ENCODE measurements around the gene PARS2.
A peak's percentile ranks its signal among the peaks of the same experiment; 100 is the strongest.

The PARS2 gene

GRCh38 chr1:54811066-54811465 lies 46.7 kb upstream of the PARS2 start:
- DNase-seq, result no peak
- no peaks in the 10 kb centered on the region for H3K4me1 ChIP-seq
- intact Hi-C loops (cut with DNase I; ENCODE audit: low total_unique reads), result loop anchor here (10.0 kb wide), 1 partner anchor 306 kb away; no protein-coding TSS in a partner anchor
- H3K27ac ChIP-seq, result no peak overlapping the region
- H3K4me3 ChIP-seq, result no peak overlapping the region
- no peaks in the 10 kb centered on the region for H3K36me3 ChIP-seq
- no peak for TF ChIP-seq CTCF (IDR thresholded peaks at IDR 0.05)
- H3K9me3 ChIP-seq, result no peaks in the 10 kb centered on the region
- peaks cover 0 to 15% of the 10 kb centered on the region in 2 donors for H3K27me3 ChIP-seq

- Histone ChIP-seq H3K27me3 (peaks cover 0 to 13% of the 10 kb centered on the region in 2 donors), H3K4me3 (no peak overlapping the region), H3K36me3 (no peaks in the 10 kb centered on the region), H3K27ac (no peak overlapping the region), H3K4me1 (no peaks in the 10 kb centered on the region), H3K9me3 (no peaks in the 10 kb centered on the region)
- TF ChIP-seq CTCF (IDR thresholded peaks at IDR 0.05), result peak; percentile 78 to 84
- DNase-seq, result peak in 1 of 2 donors; percentile 39
- intact Hi-C loops (cut with DNase I; ENCODE audit: low total_unique reads), result loop anchor here (10.0 kb wide), 1 partner anchor 306 kb away; no protein-coding TSS in a partner anchor
Observed at GRCh38 chr1:54810153-54810942, 46.0 kb upstream of the PARS2 start.

- no peak for TF ChIP-seq CTCF (IDR thresholded peaks at IDR 0.05)
- peaks cover 0 to 12% of the 10 kb centered on the region in 2 donors for H3K27me3 ChIP-seq
- H3K9me3 ChIP-seq, result no peaks in the 10 kb centered on the region
- peaks cover 0 to 4% (median 2%) of the 10 kb centered on the region in 4 donors for H3K4me1 ChIP-seq
- no peak overlapping the region for H3K27ac ChIP-seq
- intact Hi-C loops (cut with DNase I; ENCODE audit: low total_unique reads), result loop anchor here (10.0 kb wide), 2 partner anchors 305 to 715 kb away; no protein-coding TSS in a partner anchor
- H3K4me3 ChIP-seq, result no peak overlapping the region
- DNase-seq, result peak in 1 of 2 donors; percentile 40
- H3K36me3 ChIP-seq, result no peaks in the 10 kb centered on the region
Observed at GRCh38 chr1:54809496-54810074, 45.3 kb upstream of the PARS2 start.

GRCh38 chr1:54808443-54809207 lies 44.3 kb upstream of the PARS2 start:
- TF ChIP-seq CTCF (IDR thresholded peaks at IDR 0.05), result no peak
- intact Hi-C loops (cut with DNase I; ENCODE audit: low total_unique reads), result loop anchor here (10.0 kb wide), 1 partner anchor 714 kb away; no protein-coding TSS in a partner anchor
- H3K27me3 ChIP-seq, result peaks cover 0 to 6% of the 10 kb centered on the region in 2 donors
- H3K36me3 ChIP-seq, result no peaks in the 10 kb centered on the region
- no peaks in the 10 kb centered on the region for H3K9me3 ChIP-seq
- H3K27ac ChIP-seq, result no peak overlapping the region
- no peak overlapping the region for H3K4me3 ChIP-seq
- H3K4me1 ChIP-seq, result peaks cover 0 to 14% (median 6%) of the 10 kb centered on the region in 4 donors
- peak in 1 of 2 donors; percentile 58 for DNase-seq

GRCh38 chr1:54807756-54808155 lies 43.4 kb upstream of the PARS2 start:
- intact Hi-C loops (cut with DNase I; ENCODE audit: low total_unique reads), result loop anchor here (10.0 kb wide), 1 partner anchor 713 kb away; no protein-coding TSS in a partner anchor
- no peak for DNase-seq
- no peak overlapping the region for H3K4me3 ChIP-seq

More at GRCh38 chr1:54807756-54808155, 43.4 kb upstream of the PARS2 start:
- H3K27ac ChIP-seq, result no peak overlapping the region
- H3K4me1 ChIP-seq, result peaks cover 0 to 15% (median 6%) of the 10 kb centered on the region in 4 donors
- no peaks in the 10 kb centered on the region for H3K9me3 ChIP-seq
- H3K27me3 ChIP-seq, result peaks cover 0 to 8% of the 10 kb centered on the region in 2 donors
- TF ChIP-seq CTCF (IDR thresholded peaks at IDR 0.05), result no peak
- H3K36me3 ChIP-seq, result no peaks in the 10 kb centered on the region
